Panc1 (cell line): ENCODE data around the gene AGBL4. TPM values are rescaled to one million over a fixed set of nuclear protein-coding genes. Genes with fewer than 3 reads are reported as not detected.
"Not testable (repeated sequence)": the region's sequence is repeated elsewhere in the genome, so short reads cannot be mapped to it uniquely, and the experiment has no call there.

Experiments used
- ATAC-seq: fragments of 200-7000 bp; cut with Tn5 transposase; 2 replicates; pipeline ENCODE4 v1.9.1; 2020; ENCODE audit warnings: mild to moderate bottlenecking, moderate library complexity
- BruUV-seq: library from RNA; stranded (reverse); fragments of 400-500 nt; replicated peaks from 2 replicates; lab custom pipeline; 2021; lab: Mats Ljungman, UMichigan
- CTCF ChIA-PET: fragments of 300-600 bp; sonication (Branson Sonifier 250); formaldehyde crosslinking; loops from one replicate; lab custom pipeline; 2022; ENCODE audit warnings: antibody characterized with exemption; lab: Charles Lee
- POLR2A ChIA-PET: fragments of 300-600 bp; sonication (Branson Sonifier 250); formaldehyde crosslinking; loops from one replicate; lab custom pipeline; 2022; ENCODE audit warnings: antibody characterized with exemption; lab: Charles Lee
- DNase-seq: peaks from one replicate; pipeline ENCODE4 v3.0.0-alpha.2; 2010; ENCODE audit warnings: low read depth, low spot score
- H3K27ac ChIP-seq: 2 replicates; pipeline ENCODE4 v1.5.1; 2011; ENCODE audit warnings: mild to moderate bottlenecking, low read length, inconsistent platforms
- H3K27me3 ChIP-seq: fragments of 200-500 bp; sonication (Bioruptor generic); 2 replicates; pipeline ENCODE4 v1.6.0; 2014; ENCODE audit warnings: low read length, inconsistent platforms; ENCODE audit not compliant: control insufficient read depth, insufficient read depth
- H3K36me3 ChIP-seq: fragments of 200-500 bp; sonication (Bioruptor generic); 2 replicates; pipeline ENCODE4 v1.5.1; 2014; ENCODE audit warnings: inconsistent platforms, mild to moderate bottlenecking, low read length, moderate library complexity; ENCODE audit not compliant: control insufficient read depth, insufficient read depth
- H3K4me1 ChIP-seq: 2 replicates; pipeline ENCODE4 v1.5.1; 2011; ENCODE audit warnings: inconsistent platforms, mild to moderate bottlenecking, low read length, moderate library complexity; ENCODE audit not compliant: control insufficient read depth, insufficient read depth
- H3K4me3 ChIP-seq, 2 experiments: 2 replicates each; pipeline ENCODE4 v1.5.1; 2011 to 2012; ENCODE audit warnings: low read depth in 2 of 2, low read length in 2 of 2, mild to moderate bottlenecking in 2 of 2, inconsistent platforms in 1 of 2, moderate library complexity in 1 of 2
- H3K9me3 ChIP-seq: fragments of 200-500 bp; sonication (Bioruptor generic); 2 replicates; pipeline ENCODE4 v1.5.1; 2014; ENCODE audit warnings: low read depth, mild to moderate bottlenecking, inconsistent platforms, low read length, moderate library complexity; ENCODE audit not compliant: control insufficient read depth, insufficient read depth
- POLR2AphosphoS5 ChIP-seq: IDR thresholded peaks from 2 replicates; pipeline ENCODE4 v1.6.1; 2012; ENCODE audit warnings: mild to moderate bottlenecking, low read depth, low read length, moderate library complexity
- SIN3A ChIP-seq: IDR thresholded peaks from 2 replicates; pipeline ENCODE4 v1.6.1; 2012; ENCODE audit warnings: low read depth, mild to moderate bottlenecking, low read length, moderate library complexity, borderline replicate concordance; ENCODE audit not compliant: insufficient read depth
- TCF7L2 ChIP-seq: IDR thresholded peaks from 2 replicates; pipeline ENCODE4 v1.6.1; 2011; ENCODE audit warnings: mild to moderate bottlenecking, low read depth, low read length, inconsistent platforms
- in situ Hi-C: cut with HindIII; loops from 2 replicates; pipeline ENCODE4 v1.10.0; 2016; ENCODE audit warnings: low sequenced_read_pairs, low pct_unique_long_range_greater_than_20kb
- intact Hi-C: fragments of 100-400 bp; cut with micrococcal nuclease; formaldehyde crosslinking; loops from one replicate; pipeline ENCODE4 v1.10.0; 2022; ENCODE audit not compliant: unreplicated experiment
- total RNA-seq: library from RNA; stranded (reverse); gene quantifications from one replicate; pipeline ENCODE4 v1.2.1, GENCODE V29; 2021; ENCODE audit not compliant: unreplicated experiment
- TF ChIP-seq, protein P1 (sequence below), 2 experiments: IDR thresholded peaks; 2 replicates each; pipeline ENCODE4 v1.6.1; 2011 to 2012; ENCODE audit warnings: low read depth in 2 of 2, control low read depth in 1 of 2, low read length in 1 of 2, mild to moderate bottlenecking in 1 of 2, moderate library complexity in 1 of 2; ENCODE audit not compliant: insufficient read depth in 1 of 2
- TF ChIP-seq, protein P2 (sequence below): fragments of 450-650 bp; IDR thresholded peaks from 2 replicates; pipeline ENCODE4 v1.5.1; 2017; ENCODE audit warnings: mild to moderate bottlenecking

The AGBL4 gene
- total RNA-seq, 1 experiment from 2014 or later, result not detected

DNA sequence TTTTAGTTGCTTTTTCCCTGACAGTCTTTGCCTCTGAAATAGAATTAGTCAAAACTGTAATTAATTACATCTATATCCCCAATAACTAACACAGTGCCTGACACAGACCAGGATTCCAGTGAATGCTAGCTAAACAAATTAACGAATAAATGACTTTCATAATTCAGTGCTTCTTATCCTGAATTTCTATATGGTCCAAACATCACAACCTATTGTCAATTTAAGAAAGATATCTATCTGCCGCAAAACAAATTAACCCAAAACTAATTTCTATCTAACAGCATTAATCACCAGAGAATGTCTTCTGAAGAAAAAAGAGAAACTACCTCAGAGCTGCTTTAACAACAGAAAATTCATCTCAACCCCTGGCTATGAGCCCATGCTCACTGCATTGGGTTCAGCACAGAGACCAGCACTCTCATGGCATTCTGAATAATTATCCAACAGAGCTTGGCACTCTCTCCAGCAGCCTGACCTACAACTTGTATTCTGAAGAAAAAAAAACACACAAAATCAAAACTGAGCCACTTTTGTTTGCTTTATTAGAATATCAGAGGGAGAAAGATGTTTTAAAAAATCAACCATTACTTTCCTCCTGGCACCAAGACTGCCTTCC lies 699.7 kb downstream of the AGBL4 start:
- no peak overlapping the region for H3K27ac ChIP-seq
- H3K9me3 ChIP-seq, result no peaks in the 10 kb centered on the region
- H3K27me3 ChIP-seq, result no peaks in the 10 kb centered on the region
- no peak overlapping the region for H3K4me3 ChIP-seq
- ChIA-PET POLR2A (no interaction called here), CTCF (no interaction called here)
- ATAC-seq (no peak), DNase-seq (no peak)
- in situ Hi-C loops, result no loop called here
- H3K4me1 ChIP-seq, result no peaks in the 10 kb centered on the region
- intact Hi-C loops, result no loop called here
- BruUV-seq, result no TSS peak
- no peak for TF ChIP-seq TCF7L2
- TF ChIP-seq SIN3A, result no peak
- TF ChIP-seq, protein P1, sequence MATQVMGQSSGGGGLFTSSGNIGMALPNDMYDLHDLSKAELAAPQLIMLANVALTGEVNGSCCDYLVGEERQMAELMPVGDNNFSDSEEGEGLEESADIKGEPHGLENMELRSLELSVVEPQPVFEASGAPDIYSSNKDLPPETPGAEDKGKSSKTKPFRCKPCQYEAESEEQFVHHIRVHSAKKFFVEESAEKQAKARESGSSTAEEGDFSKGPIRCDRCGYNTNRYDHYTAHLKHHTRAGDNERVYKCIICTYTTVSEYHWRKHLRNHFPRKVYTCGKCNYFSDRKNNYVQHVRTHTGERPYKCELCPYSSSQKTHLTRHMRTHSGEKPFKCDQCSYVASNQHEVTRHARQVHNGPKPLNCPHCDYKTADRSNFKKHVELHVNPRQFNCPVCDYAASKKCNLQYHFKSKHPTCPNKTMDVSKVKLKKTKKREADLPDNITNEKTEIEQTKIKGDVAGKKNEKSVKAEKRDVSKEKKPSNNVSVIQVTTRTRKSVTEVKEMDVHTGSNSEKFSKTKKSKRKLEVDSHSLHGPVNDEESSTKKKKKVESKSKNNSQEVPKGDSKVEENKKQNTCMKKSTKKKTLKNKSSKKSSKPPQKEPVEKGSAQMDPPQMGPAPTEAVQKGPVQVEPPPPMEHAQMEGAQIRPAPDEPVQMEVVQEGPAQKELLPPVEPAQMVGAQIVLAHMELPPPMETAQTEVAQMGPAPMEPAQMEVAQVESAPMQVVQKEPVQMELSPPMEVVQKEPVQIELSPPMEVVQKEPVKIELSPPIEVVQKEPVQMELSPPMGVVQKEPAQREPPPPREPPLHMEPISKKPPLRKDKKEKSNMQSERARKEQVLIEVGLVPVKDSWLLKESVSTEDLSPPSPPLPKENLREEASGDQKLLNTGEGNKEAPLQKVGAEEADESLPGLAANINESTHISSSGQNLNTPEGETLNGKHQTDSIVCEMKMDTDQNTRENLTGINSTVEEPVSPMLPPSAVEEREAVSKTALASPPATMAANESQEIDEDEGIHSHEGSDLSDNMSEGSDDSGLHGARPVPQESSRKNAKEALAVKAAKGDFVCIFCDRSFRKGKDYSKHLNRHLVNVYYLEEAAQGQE (IDR thresholded peaks at IDR 0.05; ENCODE audit: insufficient read depth in 1 of 2, low read depth in 2 of 2, low read length in 1 of 2), result no peak
- TF ChIP-seq, protein P2, sequence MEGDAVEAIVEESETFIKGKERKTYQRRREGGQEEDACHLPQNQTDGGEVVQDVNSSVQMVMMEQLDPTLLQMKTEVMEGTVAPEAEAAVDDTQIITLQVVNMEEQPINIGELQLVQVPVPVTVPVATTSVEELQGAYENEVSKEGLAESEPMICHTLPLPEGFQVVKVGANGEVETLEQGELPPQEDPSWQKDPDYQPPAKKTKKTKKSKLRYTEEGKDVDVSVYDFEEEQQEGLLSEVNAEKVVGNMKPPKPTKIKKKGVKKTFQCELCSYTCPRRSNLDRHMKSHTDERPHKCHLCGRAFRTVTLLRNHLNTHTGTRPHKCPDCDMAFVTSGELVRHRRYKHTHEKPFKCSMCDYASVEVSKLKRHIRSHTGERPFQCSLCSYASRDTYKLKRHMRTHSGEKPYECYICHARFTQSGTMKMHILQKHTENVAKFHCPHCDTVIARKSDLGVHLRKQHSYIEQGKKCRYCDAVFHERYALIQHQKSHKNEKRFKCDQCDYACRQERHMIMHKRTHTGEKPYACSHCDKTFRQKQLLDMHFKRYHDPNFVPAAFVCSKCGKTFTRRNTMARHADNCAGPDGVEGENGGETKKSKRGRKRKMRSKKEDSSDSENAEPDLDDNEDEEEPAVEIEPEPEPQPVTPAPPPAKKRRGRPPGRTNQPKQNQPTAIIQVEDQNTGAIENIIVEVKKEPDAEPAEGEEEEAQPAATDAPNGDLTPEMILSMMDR, result no peak
- TF ChIP-seq POLR2AphosphoS5, result no peak
- no peaks in the 10 kb centered on the region for H3K36me3 ChIP-seq

DNA sequence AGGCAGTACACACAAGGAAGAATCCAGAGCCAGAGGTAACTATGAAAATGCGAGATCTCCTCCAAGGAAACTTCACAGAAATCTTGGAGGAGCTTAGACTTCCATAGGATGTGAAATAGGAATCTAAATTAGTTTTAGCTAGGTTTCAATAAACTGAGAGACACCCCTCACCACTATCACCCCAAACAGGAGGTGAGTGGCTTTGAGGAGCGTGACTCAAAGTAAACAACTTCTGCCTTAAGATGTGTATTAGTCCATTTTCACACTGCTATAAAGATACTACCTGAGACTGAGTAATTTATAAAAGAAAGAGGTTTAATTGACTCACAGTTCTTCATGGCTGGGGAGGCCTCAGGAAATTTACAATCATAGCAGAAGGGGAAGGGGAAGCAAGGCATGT lies 703.3 kb downstream of the AGBL4 start:
- intact Hi-C loops, H3K27ac ChIP-seq, ATAC-seq, POLR2A ChIA-PET, H3K9me3 ChIP-seq, in situ Hi-C loops, H3K27me3 ChIP-seq, BruUV-seq, H3K4me1 ChIP-seq, CTCF ChIA-PET, H3K4me3 ChIP-seq, H3K36me3 ChIP-seq, DNase-seq: not testable (repeated sequence)

DNA sequence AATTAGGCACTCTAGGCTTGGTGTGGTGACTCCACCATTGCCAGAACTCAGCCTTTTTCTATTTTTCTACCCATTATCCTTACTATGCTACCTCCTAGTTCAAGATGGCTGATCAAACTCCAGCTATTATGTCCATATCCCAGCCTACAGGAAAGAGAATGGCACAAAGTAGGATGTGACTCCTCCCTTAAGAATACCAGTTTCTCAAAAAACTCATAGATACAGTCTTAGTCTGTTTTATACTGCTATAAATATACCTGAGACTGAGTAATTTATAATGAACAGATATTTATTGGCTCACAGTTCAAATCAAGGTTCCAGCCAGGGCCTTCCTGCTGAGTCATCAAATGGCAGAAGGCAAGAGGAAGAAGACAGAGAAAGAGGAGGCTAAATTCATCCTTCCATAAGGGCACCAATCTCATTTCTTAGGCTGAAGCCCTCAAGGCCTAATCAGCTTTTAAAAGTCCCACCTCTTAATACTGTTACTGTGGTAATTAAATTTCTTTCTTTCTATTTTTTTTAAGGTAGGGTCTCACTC lies 704.3 kb downstream of the AGBL4 start:
- H3K27me3 ChIP-seq, result no peaks in the 10 kb centered on the region
- ChIA-PET CTCF (no interaction called here), POLR2A (no interaction called here)
- BruUV-seq, result no TSS peak
- H3K4me1 ChIP-seq, result no peaks in the 10 kb centered on the region
- in situ Hi-C loops (no loop called here), intact Hi-C loops (no loop called here)
- DNase-seq, result no peak
- H3K9me3 ChIP-seq, result no peaks in the 10 kb centered on the region
- ATAC-seq, result no peak
- TF ChIP-seq SIN3A, result no peak
- TF ChIP-seq, protein P2, result no peak
- TF ChIP-seq, protein P1 (IDR thresholded peaks at IDR 0.05; ENCODE audit: insufficient read depth in 1 of 2, low read depth in 2 of 2, low read length in 1 of 2), result no peak
- no peak for TF ChIP-seq TCF7L2
- TF ChIP-seq POLR2AphosphoS5, result no peak
- H3K27ac ChIP-seq, result no peak overlapping the region
- no peaks in the 10 kb centered on the region for H3K36me3 ChIP-seq
- H3K4me3 ChIP-seq, result no peak overlapping the region
